ENCODE results near the gene PHLDA2. TPM values are rescaled to one million over a fixed set of nuclear protein-coding genes. Genes with fewer than 3 reads are reported as not detected.
A peak's percentile ranks its signal among the peaks of the same experiment; 100 is the strongest.

The PHLDA2 gene
- total and polyA plus RNA-seq, 9 of the 15 experiments (the other 6 are each of a cell fraction or from before 2014, with no cell fraction given), result 0.43 to 42.4 (median 4.7) TPM

DNA sequence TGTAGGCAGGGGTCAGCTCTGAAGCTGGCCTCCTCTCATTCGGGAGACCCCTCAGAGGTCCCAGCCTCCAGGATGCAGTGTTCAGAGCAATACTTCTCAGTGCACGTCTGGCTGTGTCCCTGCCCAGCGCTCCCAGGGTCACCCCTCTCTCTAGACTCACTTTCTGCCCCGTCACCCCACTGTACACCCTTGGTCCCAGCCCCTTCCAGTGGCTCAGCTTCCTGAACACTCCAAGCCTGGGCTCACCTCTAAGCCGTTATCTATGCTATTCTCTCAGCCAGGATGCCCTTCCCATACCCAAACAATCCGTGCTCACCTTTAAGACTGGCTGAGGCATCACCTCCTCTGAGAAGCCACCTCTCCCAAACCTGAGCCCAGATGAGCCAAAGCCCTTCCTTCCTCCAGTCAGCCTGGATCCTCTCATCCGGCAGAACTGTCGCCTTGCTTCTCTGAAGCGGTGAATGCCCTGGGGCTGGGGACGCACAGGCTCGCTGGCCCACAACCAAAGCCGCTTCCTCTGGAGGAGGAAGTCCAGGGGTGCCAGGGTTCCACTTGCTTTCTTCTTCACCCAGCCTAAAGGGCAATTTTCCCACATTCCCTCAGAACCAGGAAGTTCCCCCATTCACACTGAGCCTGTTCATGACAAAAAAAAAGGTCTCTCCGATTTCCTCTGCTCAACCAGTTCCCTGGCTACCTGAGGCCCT is 30.0 kb downstream of the PHLDA2 start (continued):
- TF ChIP-seq MYNN (IDR thresholded peaks at IDR 0.05) (no peak), MYNN (CRISPR knock-in tag; IDR thresholded peaks at IDR 0.05) (no peak), SNRNP70 (optimal IDR thresholded peaks at IDR 0.05; ENCODE audit: low read depth, low read length) (no peak), NCOR1 (IDR thresholded peaks at IDR 0.05) (no peak), BCL6 (CRISPR knock-in tag; IDR thresholded peaks at IDR 0.05) (no peak), KDM4B (IDR thresholded peaks at IDR 0.05; ENCODE audit: borderline replicate concordance in 2 of 2, low read depth in 1 of 2) (0 out of 4 replicates have a peak, but pooled peaks of 1 of the 2 experiments have one; percentile 3), NFYB (IDR thresholded peaks at IDR 0.05; ENCODE audit: extremely low read depth, insufficient read length) (no peak), ZNF239 (CRISPR knock-in tag; IDR thresholded peaks at IDR 0.05) (0 out of 2 replicates have a peak, but pooled peaks have one; percentile 1), MCM2 (IDR thresholded peaks at IDR 0.05; ENCODE audit: low read depth) (no peak), SIN3B (IDR thresholded peaks at IDR 0.05; ENCODE audit: low read depth) (no peak), PTBP1 (IDR thresholded peaks at IDR 0.05; ENCODE audit: low read depth, low read length) (no peak), ZNF197 (CRISPR knock-in tag; IDR thresholded peaks at IDR 0.05; ENCODE audit: low read depth) (no peak), ATF1 (CRISPR knock-in tag; IDR thresholded peaks at IDR 0.05) (no peak), ATF1 (tag; IDR thresholded peaks at IDR 0.05) (no peak), NR2C1 (IDR thresholded peaks at IDR 0.05) (no peak), NR2C1 (tag; IDR thresholded peaks at IDR 0.05) (peak; percentile 3; the same call in 1 of the 2 replicates), MCM5 (IDR thresholded peaks at IDR 0.05; ENCODE audit: low read depth) (no peak), MEF2A (IDR thresholded peaks at IDR 0.05; ENCODE audit: control insufficient read depth, low read depth, low read length) (no peak), XRCC5 (IDR thresholded peaks at IDR 0.05; ENCODE audit: low read depth, low read length) (no peak), E2F8 (IDR thresholded peaks at IDR 0.05; ENCODE audit: low read depth, partially characterized antibody) (no peak), RBM39 (optimal IDR thresholded peaks at IDR 0.05; ENCODE audit: low read depth, low read length) (no peak), PML (IDR thresholded peaks at IDR 0.05; ENCODE audit: low read length) (no peak)
- TF ChIP-seq, protein P1, sequence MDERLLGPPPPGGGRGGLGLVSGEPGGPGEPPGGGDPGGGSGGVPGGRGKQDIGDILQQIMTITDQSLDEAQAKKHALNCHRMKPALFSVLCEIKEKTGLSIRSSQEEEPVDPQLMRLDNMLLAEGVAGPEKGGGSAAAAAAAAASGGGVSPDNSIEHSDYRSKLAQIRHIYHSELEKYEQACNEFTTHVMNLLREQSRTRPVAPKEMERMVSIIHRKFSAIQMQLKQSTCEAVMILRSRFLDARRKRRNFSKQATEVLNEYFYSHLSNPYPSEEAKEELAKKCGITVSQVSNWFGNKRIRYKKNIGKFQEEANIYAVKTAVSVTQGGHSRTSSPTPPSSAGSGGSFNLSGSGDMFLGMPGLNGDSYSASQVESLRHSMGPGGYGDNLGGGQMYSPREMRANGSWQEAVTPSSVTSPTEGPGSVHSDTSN (CRISPR knock-in tag; IDR thresholded peaks at IDR 0.05; ENCODE audit: low read depth), result no peak
- TF ChIP-seq, protein P1 (tag; conservative IDR thresholded peaks at IDR 0.05; ENCODE audit: low read depth), result no peak
- TF ChIP-seq, protein P2, sequence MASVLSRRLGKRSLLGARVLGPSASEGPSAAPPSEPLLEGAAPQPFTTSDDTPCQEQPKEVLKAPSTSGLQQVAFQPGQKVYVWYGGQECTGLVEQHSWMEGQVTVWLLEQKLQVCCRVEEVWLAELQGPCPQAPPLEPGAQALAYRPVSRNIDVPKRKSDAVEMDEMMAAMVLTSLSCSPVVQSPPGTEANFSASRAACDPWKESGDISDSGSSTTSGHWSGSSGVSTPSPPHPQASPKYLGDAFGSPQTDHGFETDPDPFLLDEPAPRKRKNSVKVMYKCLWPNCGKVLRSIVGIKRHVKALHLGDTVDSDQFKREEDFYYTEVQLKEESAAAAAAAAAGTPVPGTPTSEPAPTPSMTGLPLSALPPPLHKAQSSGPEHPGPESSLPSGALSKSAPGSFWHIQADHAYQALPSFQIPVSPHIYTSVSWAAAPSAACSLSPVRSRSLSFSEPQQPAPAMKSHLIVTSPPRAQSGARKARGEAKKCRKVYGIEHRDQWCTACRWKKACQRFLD (CRISPR knock-in tag; IDR thresholded peaks at IDR 0.05), result 0 out of 2 replicates have a peak, but pooled peaks have one; percentile 30

Data from K562 (cell line).